H1 (cell line): ENCODE results near the gene WDR75. TPM values are rescaled to one million over a fixed set of nuclear protein-coding genes. Genes with fewer than 3 reads are reported as not detected.

Experiments used
- CTCF ChIA-PET: fragments of 300-600 bp; sonication (Branson Sonifier 250); formaldehyde crosslinking; loops from one replicate; lab custom pipeline; 2021; ENCODE audit not compliant: partially characterized antibody; lab: Charles Lee
- POLR2A ChIA-PET: fragments of 300-600 bp; sonication (Branson Sonifier 250); formaldehyde crosslinking; loops from one replicate; lab custom pipeline; 2021; ENCODE audit warnings: inconsistent platforms; ENCODE audit not compliant: partially characterized antibody; lab: Charles Lee
- DNase-seq, 2 experiments: peaks; one replicate each; pipeline versions ENCODE4 v3.0.0 to v3.0.0-alpha.2; 2010 to 2022; ENCODE audit warnings: low spot score in 2 of 2, low read depth in 1 of 2, mixed read lengths in 1 of 2
- FAIRE-seq: peaks from 2 replicates; lab custom pipeline; 2011; peaks lifted over from hg19 to GRCh38; lab: Jason Lieb, UNC
- H2AFZ ChIP-seq: 2 replicates; pipeline ENCODE4 v1.8.1; 2012; ENCODE audit warnings: low read length, inconsistent platforms
- H2AK5ac ChIP-seq: 2 replicates; pipeline ENCODE4 v1.6.1; 2013; ENCODE audit warnings: low read depth, low read length
- H2BK120ac ChIP-seq: replicated peaks from 2 replicates; pipeline ENCODE3; 2013; ENCODE audit warnings: low read depth, low read length, inconsistent platforms
- H2BK12ac ChIP-seq: 2 replicates; pipeline ENCODE4 v1.6.1; 2013; ENCODE audit warnings: low read depth, low read length
- H2BK15ac ChIP-seq: 2 replicates; pipeline ENCODE4 v1.6.1; 2013; ENCODE audit warnings: low read length
- H2BK20ac ChIP-seq: 2 replicates; pipeline ENCODE4 v1.6.1; 2013; ENCODE audit warnings: low read length
- H2BK5ac ChIP-seq: 2 replicates; pipeline ENCODE4 v1.6.1; 2013; ENCODE audit warnings: low read depth, low read length
- H3K14ac ChIP-seq: 2 replicates; pipeline ENCODE4 v1.6.1; 2013; ENCODE audit warnings: inconsistent platforms; ENCODE audit not compliant: insufficient read length
- H3K18ac ChIP-seq: 2 replicates; pipeline ENCODE4 v1.6.1; 2013; ENCODE audit warnings: low read length; ENCODE audit errors: extremely low read depth
- H3K23ac ChIP-seq: 2 replicates; pipeline ENCODE4 v1.6.1; 2013; ENCODE audit warnings: inconsistent platforms; ENCODE audit not compliant: insufficient read length
- H3K23me2 ChIP-seq: 2 replicates; pipeline ENCODE4 v1.6.1; 2013; ENCODE audit warnings: low read depth, low read length
- H3K27ac ChIP-seq: 2 replicates; pipeline ENCODE4 v1.6.1; 2011; ENCODE audit warnings: low read depth, low read length, inconsistent platforms
- H3K27me3 ChIP-seq, 4 experiments: replicated peaks in 1 of 4; 1 replicate in 1 of 4; 2 replicates in 3 of 4; pipeline versions ENCODE4 v1.6.1 to v1.8.1; 2011 to 2013; ENCODE audit warnings: low read length in 3 of 4, mild to moderate bottlenecking in 3 of 4, inconsistent platforms in 2 of 4, mixed read lengths in 2 of 4, moderate library complexity in 1 of 4; ENCODE audit not compliant: control insufficient read depth in 3 of 4, insufficient read depth in 3 of 4; ENCODE audit errors: extremely low read depth in 1 of 4
- H3K36me3 ChIP-seq, 4 experiments: 2 replicates each; pipeline versions ENCODE4 v1.6.1 to v1.8.1; 2011 to 2013; ENCODE audit warnings: mild to moderate bottlenecking in 4 of 4, low read length in 3 of 4, moderate library complexity in 2 of 4, control low read depth in 1 of 4, inconsistent platforms in 1 of 4; ENCODE audit not compliant: insufficient read depth in 4 of 4, control insufficient read depth in 2 of 4
- H3K4ac ChIP-seq: replicated peaks from 2 replicates; pipeline ENCODE3; 2013; ENCODE audit warnings: low read length, low read depth, mixed read lengths, inconsistent platforms; ENCODE audit not compliant: insufficient read length
- H3K4me1 ChIP-seq, 4 experiments: replicated peaks in 1 of 4; 1 replicate in 1 of 4; 2 replicates in 3 of 4; pipeline versions ENCODE4 v1.6.1 to v1.8.1; 2011 to 2013; ENCODE audit warnings: low read length in 3 of 4, inconsistent platforms in 2 of 4, mixed read lengths in 1 of 4; ENCODE audit not compliant: insufficient read depth in 4 of 4, control insufficient read depth in 3 of 4
- H3K4me2 ChIP-seq, 2 experiments: 2 replicates each; pipeline versions ENCODE4 v1.6.1 to v1.8.1; 2011 to 2013; ENCODE audit warnings: low read depth in 2 of 2, low read length in 2 of 2, control low read depth in 1 of 2, inconsistent platforms in 1 of 2, mild to moderate bottlenecking in 1 of 2; ENCODE audit not compliant: insufficient read depth in 1 of 2
- H3K4me3 ChIP-seq, 4 experiments: fragments of 200-600, 300-600 bp in 1 of 4; sonication (generic), shearing (Covaris generic), sonication (Bioruptor Twin) in 1 of 4; 2 replicates each; pipeline versions ENCODE4 v1.5.1 to v1.8.1; 2011 to 2016; ENCODE audit warnings: low read length in 4 of 4, low read depth in 3 of 4, control low read depth in 2 of 4, inconsistent platforms in 2 of 4, mild to moderate bottlenecking in 2 of 4, mixed read lengths in 1 of 4, moderate library complexity in 1 of 4; ENCODE audit not compliant: insufficient read depth in 2 of 4; ENCODE audit errors: extremely low read depth in 1 of 4
- H3K56ac ChIP-seq: replicated peaks from 2 replicates; pipeline ENCODE3; 2013; ENCODE audit warnings: low read depth, mild to moderate bottlenecking, mixed read lengths, low read length, inconsistent platforms; ENCODE audit not compliant: insufficient read length
- H3K79me1 ChIP-seq: 2 replicates; pipeline ENCODE4 v1.6.1; 2013; ENCODE audit warnings: low read depth, low read length, control low read depth
- H3K79me2 ChIP-seq, 2 experiments: 2 replicates each; pipeline versions ENCODE4 v1.6.1 to v1.8.1; 2012 to 2013; ENCODE audit warnings: low read length in 2 of 2, mild to moderate bottlenecking in 2 of 2, inconsistent platforms in 1 of 2; ENCODE audit not compliant: insufficient read depth in 2 of 2, control insufficient read depth in 1 of 2
- H3K9ac ChIP-seq, 4 experiments: replicated peaks in 1 of 4; 1 replicate in 1 of 4; 2 replicates in 3 of 4; pipeline versions ENCODE4 v1.6.1 to v1.8.1; 2011 to 2013; ENCODE audit warnings: low read depth in 3 of 4, low read length in 3 of 4, control low read depth in 2 of 4, mild to moderate bottlenecking in 2 of 4, moderate library complexity in 2 of 4, inconsistent platforms in 1 of 4; ENCODE audit errors: extremely low read depth in 1 of 4
- H3K9me3 ChIP-seq, 2 experiments: 2 replicates each; pipeline versions ENCODE4 v1.6.1 to v1.8.1; 2012 to 2013; ENCODE audit warnings: mild to moderate bottlenecking in 2 of 2, moderate library complexity in 2 of 2, control low read depth in 1 of 2, inconsistent platforms in 1 of 2, low read depth in 1 of 2, low read length in 1 of 2, mixed read lengths in 1 of 2; ENCODE audit not compliant: insufficient read depth in 2 of 2
- H4K20me1 ChIP-seq, 2 experiments: replicated peaks in 1 of 2; 2 replicates each; pipeline versions ENCODE3 to v1.8.1; 2011 to 2013; ENCODE audit warnings: inconsistent platforms in 2 of 2, low read length in 2 of 2, mild to moderate bottlenecking in 1 of 2; ENCODE audit not compliant: insufficient read depth in 2 of 2, control insufficient read depth in 1 of 2
- H4K5ac ChIP-seq: 2 replicates; pipeline ENCODE4 v1.6.1; 2013; ENCODE audit warnings: low read length, low read depth, mixed read lengths, inconsistent platforms; ENCODE audit not compliant: insufficient read length
- H4K8ac ChIP-seq: 2 replicates; pipeline ENCODE4 v1.8.0; 2013; ENCODE audit warnings: mild to moderate bottlenecking, moderate library complexity, low read length, inconsistent platforms; ENCODE audit not compliant: insufficient read depth; ENCODE audit errors: extremely low read depth
- H4K91ac ChIP-seq: replicated peaks from 2 replicates; pipeline ENCODE3; 2013; ENCODE audit warnings: low read length, mixed read lengths, inconsistent platforms; ENCODE audit not compliant: insufficient read length
- ASH2L ChIP-seq: fragments of 200-600, 300-600 bp; sonication (generic); IDR thresholded peaks from one replicate; pipeline ENCODE4 v1.7.1; 2017; ENCODE audit warnings: low read length
- CEBPB ChIP-seq: IDR thresholded peaks from 2 replicates; pipeline ENCODE4 v1.6.1; 2012; ENCODE audit warnings: low read depth, low read length
- CTBP2 ChIP-seq: IDR thresholded peaks from 2 replicates; pipeline ENCODE4 v1.7.0; 2011; ENCODE audit warnings: borderline replicate concordance, mild to moderate bottlenecking, moderate library complexity, mixed read lengths, low read length; ENCODE audit not compliant: insufficient read depth, insufficient read length
- E2F6 ChIP-seq: IDR thresholded peaks from 2 replicates; pipeline ENCODE4 v1.6.1; 2012; ENCODE audit warnings: inconsistent platforms
- EP300 ChIP-seq, 2 experiments: IDR thresholded peaks; 1 replicate in 1 of 2; 2 replicates in 1 of 2; pipeline ENCODE4 v1.6.1; 2011 to 2012; ENCODE audit warnings: low read depth in 2 of 2, low read length in 2 of 2, mild to moderate bottlenecking in 2 of 2, borderline replicate concordance in 1 of 2, inconsistent platforms in 1 of 2, moderate library complexity in 1 of 2
- HDAC6 ChIP-seq: IDR thresholded peaks from one replicate; pipeline ENCODE4 v1.7.1; 2012; ENCODE audit warnings: low read depth, mild to moderate bottlenecking, inconsistent platforms, low read length, moderate library complexity
- MAX ChIP-seq: IDR thresholded peaks from 2 replicates; pipeline ENCODE4 v1.6.1; 2012; ENCODE audit warnings: inconsistent platforms
- SIRT6 ChIP-seq: IDR thresholded peaks from one replicate; pipeline ENCODE4 v1.7.1; 2012; ENCODE audit warnings: low read length, inconsistent platforms
- SP4 ChIP-seq: IDR thresholded peaks from 2 replicates; pipeline ENCODE4 v1.6.1; 2012; ENCODE audit warnings: low read length, inconsistent platforms
- WGBS, 2 experiments: shearing (Covaris generic) in 1 of 2; methylation state at CpG; one replicate each; pipeline versions ENCODE4 v1.1.6 to v1.1.7; 2013 to 2015; ENCODE audit warnings: low lambda C conversion rate in 2 of 2, mixed read lengths in 2 of 2, inconsistent platforms in 1 of 2, low coverage in 1 of 2, missing lambda C conversion rate in 1 of 2; ENCODE audit not compliant: insufficient replicate concordance in 2 of 2, insufficient coverage in 1 of 2, insufficient read length in 1 of 2; ENCODE audit errors: extremely low coverage in 1 of 2, missing lambda C conversion rate in 1 of 2; 5-methylcytosine and 5-hydroxymethylcytosine counted together
- polyA plus RNA-seq, 7 experiments: library from polyadenylated mRNA; depleted of rRNA in 3 of 7; stranded (reverse) in 5 of 7; unstranded in 2 of 7; fragments of >200 nt in 5 of 7; fragments of 200-250 nt in 2 of 7; gene quantifications; 1 replicate in 5 of 7; 2 replicates in 1 of 7; 4 replicates in 1 of 7; pipeline versions ENCODE4 v1.2.1 to v1.2.3, GENCODE V29; 2011 to 2013; ENCODE audit warnings: missing spikeins in 2 of 7, mixed read lengths in 2 of 7
- total RNA-seq: library from RNA; stranded (reverse); fragmentation: NEBNext Ultra II Directional; extraction: Animal tissue kit (Norgen Biotek cat#: 25700); gene quantifications from 2 replicates; pipeline ENCODE4 v1.2.1, GENCODE V29; 2021
- TF ChIP-seq, protein P1 (sequence below): IDR thresholded peaks from 2 replicates; pipeline ENCODE4 v1.6.1; 2012; ENCODE audit warnings: low read length, inconsistent platforms
- TF ChIP-seq, protein P2 (sequence below): IDR thresholded peaks from 2 replicates; pipeline ENCODE4 v1.6.1; 2011; ENCODE audit warnings: low read depth, mild to moderate bottlenecking, low read length; ENCODE audit not compliant: insufficient read depth

WDR75 gene
- total and polyA plus RNA-seq, 2 of the 8 experiments (the other 6 are each of a cell fraction or from before 2014, with no cell fraction given), result 26.9 to 77.1 TPM

GRCh38 chr2:189512879-189513278 is 71.6 kb downstream of the WDR75 start:
- no peak for DNase-seq

More at GRCh38 chr2:189512879-189513278, 71.6 kb downstream of the WDR75 start:
- Histone ChIP-seq H2BK15ac (no peak overlapping the region), H2BK20ac (no peak overlapping the region), H3K23me2 (no peaks in the 10 kb centered on the region), H3K4ac (no peak overlapping the region), H3K79me2 (no peaks in the 10 kb centered on the region), H3K14ac (no peak overlapping the region), H2AFZ (no peak overlapping the region), H3K9me3 (no peaks in the 10 kb centered on the region; a peak in 1 of 4 replicates), H2AK5ac (no peak overlapping the region), H3K4me3 (no peak overlapping the region), H2BK5ac (no peak overlapping the region), H3K9ac (no peak overlapping the region), H3K27me3 (no peaks in the 10 kb centered on the region), H2BK120ac (no peak overlapping the region), H3K27ac (no peak overlapping the region), H3K36me3 (no peaks in the 10 kb centered on the region), H3K23ac (no peak overlapping the region), H3K18ac (no peak overlapping the region), H3K4me1 (no peaks in the 10 kb centered on the region), H4K91ac (no peak overlapping the region), H4K5ac (no peak overlapping the region), H2BK12ac (no peak overlapping the region), H4K20me1 (no peaks in the 10 kb centered on the region), H3K4me2 (no peak overlapping the region), H3K79me1 (no peaks in the 10 kb centered on the region), H3K56ac (no peak overlapping the region), H4K8ac (no peak overlapping the region)
- WGBS, 2 experiments, result 97% methylated on average over 3 of the region's 3 CpGs; no CpG with 5 or more reads in 1 of the 2 experiments
- TF ChIP-seq MAX, result no peak
- TF ChIP-seq CTBP2, result no peak
- TF ChIP-seq HDAC6, result no peak
- TF ChIP-seq SIRT6, result no peak
- no peak for TF ChIP-seq ASH2L
- TF ChIP-seq SP4, result no peak
- no peak for TF ChIP-seq EP300 (IDR thresholded peaks at IDR 0.05; ENCODE audit: borderline replicate concordance in 1 of 2, low read depth in 2 of 2, low read length in 2 of 2)
- TF ChIP-seq CEBPB, result no peak
- TF ChIP-seq, protein P1, sequence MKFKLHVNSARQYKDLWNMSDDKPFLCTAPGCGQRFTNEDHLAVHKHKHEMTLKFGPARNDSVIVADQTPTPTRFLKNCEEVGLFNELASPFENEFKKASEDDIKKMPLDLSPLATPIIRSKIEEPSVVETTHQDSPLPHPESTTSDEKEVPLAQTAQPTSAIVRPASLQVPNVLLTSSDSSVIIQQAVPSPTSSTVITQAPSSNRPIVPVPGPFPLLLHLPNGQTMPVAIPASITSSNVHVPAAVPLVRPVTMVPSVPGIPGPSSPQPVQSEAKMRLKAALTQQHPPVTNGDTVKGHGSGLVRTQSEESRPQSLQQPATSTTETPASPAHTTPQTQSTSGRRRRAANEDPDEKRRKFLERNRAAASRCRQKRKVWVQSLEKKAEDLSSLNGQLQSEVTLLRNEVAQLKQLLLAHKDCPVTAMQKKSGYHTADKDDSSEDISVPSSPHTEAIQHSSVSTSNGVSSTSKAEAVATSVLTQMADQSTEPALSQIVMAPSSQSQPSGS, result no peak
- no peak for TF ChIP-seq E2F6
- TF ChIP-seq, protein P2, sequence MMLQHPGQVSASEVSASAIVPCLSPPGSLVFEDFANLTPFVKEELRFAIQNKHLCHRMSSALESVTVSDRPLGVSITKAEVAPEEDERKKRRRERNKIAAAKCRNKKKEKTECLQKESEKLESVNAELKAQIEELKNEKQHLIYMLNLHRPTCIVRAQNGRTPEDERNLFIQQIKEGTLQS, result no peak
- FAIRE-seq, result no peak
- ChIA-PET CTCF (interaction anchor here (1.4 kb wide), 1 partner anchor 10 kb away, joined by 4 read pairs; no protein-coding TSS in a partner anchor), POLR2A (interaction anchor here (0.6 kb wide), 1 partner anchor 216 kb away, joined by 3 read pairs; no protein-coding TSS in a partner anchor)
